ENCODE data around the gene FAM193A. TPM values are rescaled to one million over a fixed set of nuclear protein-coding genes. Genes with fewer than 3 reads are reported as not detected.

Gene FAM193A
- total RNA-seq, 1 donor from 2014 or later, result 56.1 TPM

GRCh38 chr4:2742081-2742822 is 205.8 kb downstream of the FAM193A start:
- H3K36me3 Mint-ChIP-seq (ENCODE audit: unreplicated experiment), result no peaks in the 10 kb centered on the region
- no peak overlapping the region for H3K27ac Mint-ChIP-seq (ENCODE audit: unreplicated experiment)

GRCh38 chr4:2742823-2743517 is 206.5 kb downstream of the FAM193A start:
- Mint-ChIP-seq H3K27me3 (ENCODE audit: unreplicated experiment) (peaks cover 13% of the 10 kb centered on the region), H3K27ac (ENCODE audit: unreplicated experiment) (no peak overlapping the region), H3K9me3 (ENCODE audit: unreplicated experiment) (peaks cover 15% of the 10 kb centered on the region), H3K36me3 (ENCODE audit: unreplicated experiment) (no peaks in the 10 kb centered on the region), H3K4me3 (ENCODE audit: unreplicated experiment) (no peak overlapping the region), H3K4me1 (ENCODE audit: low read depth, unreplicated experiment) (peaks cover 28% of the 10 kb centered on the region)
- no peak for DNase-seq
- TF ChIP-seq, protein P1, sequence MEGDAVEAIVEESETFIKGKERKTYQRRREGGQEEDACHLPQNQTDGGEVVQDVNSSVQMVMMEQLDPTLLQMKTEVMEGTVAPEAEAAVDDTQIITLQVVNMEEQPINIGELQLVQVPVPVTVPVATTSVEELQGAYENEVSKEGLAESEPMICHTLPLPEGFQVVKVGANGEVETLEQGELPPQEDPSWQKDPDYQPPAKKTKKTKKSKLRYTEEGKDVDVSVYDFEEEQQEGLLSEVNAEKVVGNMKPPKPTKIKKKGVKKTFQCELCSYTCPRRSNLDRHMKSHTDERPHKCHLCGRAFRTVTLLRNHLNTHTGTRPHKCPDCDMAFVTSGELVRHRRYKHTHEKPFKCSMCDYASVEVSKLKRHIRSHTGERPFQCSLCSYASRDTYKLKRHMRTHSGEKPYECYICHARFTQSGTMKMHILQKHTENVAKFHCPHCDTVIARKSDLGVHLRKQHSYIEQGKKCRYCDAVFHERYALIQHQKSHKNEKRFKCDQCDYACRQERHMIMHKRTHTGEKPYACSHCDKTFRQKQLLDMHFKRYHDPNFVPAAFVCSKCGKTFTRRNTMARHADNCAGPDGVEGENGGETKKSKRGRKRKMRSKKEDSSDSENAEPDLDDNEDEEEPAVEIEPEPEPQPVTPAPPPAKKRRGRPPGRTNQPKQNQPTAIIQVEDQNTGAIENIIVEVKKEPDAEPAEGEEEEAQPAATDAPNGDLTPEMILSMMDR (IDR thresholded peaks at IDR 0.05; ENCODE audit: partially characterized antibody, unreplicated experiment), result no peak

More at GRCh38 chr4:2742081-2742822, 205.8 kb downstream of the FAM193A start:
- Mint-ChIP-seq H3K27me3 (ENCODE audit: unreplicated experiment) (peaks cover 13% of the 10 kb centered on the region), H3K4me1 (ENCODE audit: low read depth, unreplicated experiment) (peaks cover 26% of the 10 kb centered on the region), H3K9me3 (ENCODE audit: unreplicated experiment) (peaks cover 13% of the 10 kb centered on the region), H3K4me3 (ENCODE audit: unreplicated experiment) (no peak overlapping the region)
- TF ChIP-seq, protein P1 (IDR thresholded peaks at IDR 0.05; ENCODE audit: partially characterized antibody, unreplicated experiment), result no peak
- no peak for DNase-seq

DNA sequence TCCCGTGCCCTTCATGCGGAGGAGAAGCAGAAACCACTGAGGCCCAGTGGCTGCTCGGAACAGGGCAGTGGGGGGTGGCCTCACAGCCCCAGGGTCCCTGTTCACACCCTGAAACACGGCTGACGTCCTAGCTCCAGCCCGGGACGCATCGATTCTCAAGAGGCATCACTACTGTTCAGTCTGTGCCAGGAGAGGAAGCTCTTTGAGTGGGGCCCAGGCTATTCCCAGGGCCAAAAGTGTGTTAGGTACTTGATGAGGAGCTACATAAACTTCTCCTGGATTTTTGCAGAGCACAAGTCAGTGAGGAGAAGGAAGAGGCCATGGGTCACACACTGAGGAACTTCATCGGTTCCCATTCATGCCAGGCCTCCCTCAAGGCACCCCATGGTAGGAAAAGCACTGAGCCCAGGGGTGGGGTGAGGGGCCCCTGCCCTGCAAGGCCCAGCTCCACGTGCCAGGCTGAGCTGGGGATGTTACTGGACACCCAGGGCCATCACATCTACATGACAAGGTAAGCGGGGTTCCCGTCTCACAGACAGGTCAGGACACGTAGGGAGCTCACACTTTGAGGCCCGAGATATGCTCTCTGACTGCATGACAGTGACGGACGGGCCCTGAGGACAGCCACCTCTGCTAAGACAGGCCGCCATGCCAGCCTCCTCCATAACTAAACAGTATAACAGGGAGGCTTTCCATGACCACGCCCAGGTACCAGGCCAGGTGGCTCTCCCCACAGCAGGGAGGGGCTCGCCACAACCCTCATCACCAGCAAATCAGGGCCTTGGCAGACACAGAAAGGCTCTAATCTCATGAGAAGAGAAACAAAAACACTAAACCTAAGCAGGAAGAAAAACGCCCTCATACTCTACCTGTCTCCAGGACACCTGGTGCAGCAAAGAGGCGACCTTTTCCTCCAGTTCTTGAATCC is 207.3 kb downstream of the FAM193A start:
- Mint-ChIP-seq H3K27me3 (ENCODE audit: unreplicated experiment) (peaks cover 10% of the 10 kb centered on the region), H3K4me3 (ENCODE audit: unreplicated experiment) (no peak overlapping the region), H3K36me3 (ENCODE audit: unreplicated experiment) (no peaks in the 10 kb centered on the region), H3K9me3 (ENCODE audit: unreplicated experiment) (peaks cover 15% of the 10 kb centered on the region), H3K27ac (ENCODE audit: unreplicated experiment) (no peak overlapping the region), H3K4me1 (ENCODE audit: low read depth, unreplicated experiment) (peaks cover 28% of the 10 kb centered on the region)
- DNase-seq, result no peak
- TF ChIP-seq, protein P1 (IDR thresholded peaks at IDR 0.05; ENCODE audit: partially characterized antibody, unreplicated experiment), result no peak

GRCh38 chr4:2744576-2745270 is 208.3 kb downstream of the FAM193A start:
- TF ChIP-seq, protein P1 (IDR thresholded peaks at IDR 0.05; ENCODE audit: partially characterized antibody, unreplicated experiment), result no peak
- H3K36me3 Mint-ChIP-seq (ENCODE audit: unreplicated experiment), result no peaks in the 10 kb centered on the region
- peaks cover 15% of the 10 kb centered on the region for H3K9me3 Mint-ChIP-seq (ENCODE audit: unreplicated experiment)
- no peak for DNase-seq
- H3K4me1 Mint-ChIP-seq (ENCODE audit: low read depth, unreplicated experiment), result peaks cover 28% of the 10 kb centered on the region
- peak overlapping the region; percentile 71 for H3K27ac Mint-ChIP-seq (ENCODE audit: unreplicated experiment)
- H3K27me3 Mint-ChIP-seq (ENCODE audit: unreplicated experiment), result peaks cover 10% of the 10 kb centered on the region
- H3K4me3 Mint-ChIP-seq (ENCODE audit: unreplicated experiment), result no peak overlapping the region
